ENCODE measurements around the gene RGMA. TPM values are rescaled to one million over a fixed set of nuclear protein-coding genes. Genes with fewer than 3 reads are reported as not detected.

RGMA gene
- 0.17 to 0.69 TPM (median 0.27 TPM) in 5 replicates for total RNA-seq (2022; extraction: Qiagen RNA extraction; ENCODE audit: low read depth)

DNA sequence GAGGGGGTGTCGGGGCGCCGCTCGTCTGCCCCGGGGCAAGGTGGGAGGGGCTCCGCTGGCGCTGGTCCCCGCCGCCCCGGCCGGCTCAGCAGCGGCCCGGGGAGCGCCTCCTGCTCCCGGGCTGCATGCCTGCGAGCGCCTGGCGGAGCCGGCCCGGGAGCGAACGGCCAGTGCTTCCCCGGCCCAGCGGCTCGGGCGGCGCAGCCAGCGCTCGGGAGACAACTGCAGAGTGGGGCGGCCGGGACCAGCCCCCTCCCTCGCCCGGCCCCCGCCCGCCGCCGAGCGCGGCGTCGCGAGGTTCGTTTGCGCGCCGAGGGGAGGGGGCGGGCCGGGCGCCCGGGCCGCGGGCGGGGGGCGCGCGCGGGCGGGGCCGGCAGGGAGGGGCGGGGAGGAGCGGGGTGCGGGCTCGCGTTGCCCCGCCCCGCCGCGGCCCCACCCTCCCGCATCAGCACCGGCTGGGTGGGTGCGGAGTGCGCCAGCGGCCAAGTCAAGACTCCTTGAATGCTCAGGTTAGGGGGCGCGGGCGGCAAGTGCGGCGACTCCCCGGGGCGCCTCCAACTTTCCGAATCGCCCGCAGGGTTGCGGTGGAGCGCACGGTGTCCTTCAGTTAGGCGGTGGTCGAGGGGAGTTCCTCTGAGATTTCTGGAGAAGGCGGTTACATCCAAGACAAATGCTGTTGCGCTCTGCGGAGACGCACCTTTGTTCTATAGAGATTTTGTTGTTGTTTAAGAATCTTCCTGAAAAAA lies at the start of gene RGMA:
Gene RGMA, minus strand, starts transcription at position 231 of the 746 bp plus-strand sequence. CDS start 279 bp downstream, outside the sequence.

Other genes with a start within 250 kb of the RGMA start
- gene CHD2, start 188.9 kb downstream of the RGMA start, total RNA-seq (2022; extraction: Qiagen RNA extraction; ENCODE audit: low read depth): 28.1 to 39.1 TPM (median 31.1 TPM) in 5 replicates